ENCODE results near the gene RAB7A.
"Not testable (repeated sequence)": the region's sequence is repeated elsewhere in the genome, so short reads cannot be mapped to it uniquely, and the experiment has no call there.

Gene RAB7A

GRCh38 chr3:128824132-128824850 is 98.3 kb downstream of the RAB7A start:
- DNase-seq, result no peak

- DNase-seq, result no peak
These were observed 99.2 kb downstream of the RAB7A start for GRCh38 chr3:128825117-128825725.

- DNase-seq, result not testable (repeated sequence)
These were observed 103.1 kb downstream of the RAB7A start for GRCh38 chr3:128829087-128829486.

- not testable (repeated sequence) for DNase-seq
These were observed 104.1 kb downstream of the RAB7A start for GRCh38 chr3:128829925-128830625.

GRCh38 chr3:128830762-128831161 is 104.8 kb downstream of the RAB7A start:
- DNase-seq, result not testable (repeated sequence)

- DNase-seq, result not testable (repeated sequence)
These were observed 107.0 kb downstream of the RAB7A start for GRCh38 chr3:128832979-128833378.

GRCh38 chr3:128835096-128835495 is 109.1 kb downstream of the RAB7A start:
- no peak for DNase-seq

- no peak for DNase-seq
These were observed 116.2 kb downstream of the RAB7A start for GRCh38 chr3:128841926-128842920.

GRCh38 chr3:128844502-128844901 is 118.5 kb downstream of the RAB7A start:
- no peak for DNase-seq

GRCh38 chr3:128845119-128845777 is 119.3 kb downstream of the RAB7A start:
- DNase-seq, result no peak

- peak; percentile 64 for DNase-seq
These were observed 119.9 kb downstream of the RAB7A start for GRCh38 chr3:128845778-128846485.

- no peak for DNase-seq
These were observed 120.5 kb downstream of the RAB7A start for GRCh38 chr3:128846486-128846891.

GRCh38 chr3:128847666-128848370 is 121.8 kb downstream of the RAB7A start:
- DNase-seq, result no peak

GRCh38 chr3:128848936-128849335 is 123.0 kb downstream of the RAB7A start:
- DNase-seq, result no peak

- DNase-seq, result peak; percentile 19
These were observed 124.0 kb downstream of the RAB7A start for GRCh38 chr3:128849911-128850455.

- DNase-seq, result no peak
These were observed 124.6 kb downstream of the RAB7A start for GRCh38 chr3:128850544-128850943.

GRCh38 chr3:128851601-128852000 is 125.6 kb downstream of the RAB7A start:
- DNase-seq, result no peak

GRCh38 chr3:128853826-128854225 is 127.8 kb downstream of the RAB7A start:
- no peak for DNase-seq

GRCh38 chr3:128854475-128854874 is 128.5 kb downstream of the RAB7A start:
- no peak for DNase-seq

GRCh38 chr3:128855569-128855968 is 129.6 kb downstream of the RAB7A start:
- no peak for DNase-seq
